ENCODE measurements around the gene COL1A1.

Gene COL1A1

DNA sequence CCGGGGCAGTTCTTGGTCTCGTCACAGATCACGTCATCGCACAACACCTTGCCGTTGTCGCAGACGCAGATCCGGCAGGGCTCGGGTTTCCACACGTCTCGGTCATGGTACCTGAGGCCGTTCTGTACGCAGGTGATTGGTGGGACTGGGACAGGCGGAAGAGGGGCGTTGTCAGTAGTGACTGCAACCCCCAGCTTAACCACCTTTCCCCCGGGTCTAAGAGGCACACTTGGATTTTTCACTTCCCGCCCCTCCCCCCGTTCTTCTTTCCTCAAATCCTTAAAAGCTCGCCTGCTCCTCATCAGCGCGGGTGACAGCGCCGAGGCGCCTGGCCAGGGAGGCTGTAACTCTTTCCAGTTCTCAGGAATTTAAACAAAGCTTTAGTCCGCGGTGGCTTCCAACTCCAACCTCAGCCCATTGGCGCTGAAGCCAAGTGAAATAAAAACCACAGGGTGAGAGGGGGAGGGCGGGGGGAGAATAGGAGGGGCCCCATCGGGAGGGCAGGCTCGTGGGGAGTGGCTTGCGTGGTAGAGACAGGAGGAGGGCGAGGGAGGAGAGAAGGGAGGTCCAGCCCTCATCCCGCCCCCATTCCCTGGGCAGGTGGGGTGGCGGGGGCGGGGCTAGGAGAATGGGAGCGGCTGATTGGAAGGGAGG lies 1.5 kb downstream of the COL1A1 start:
- peak; percentile 91 for DNase-seq (ENCODE audit: low spot score)

DNA sequence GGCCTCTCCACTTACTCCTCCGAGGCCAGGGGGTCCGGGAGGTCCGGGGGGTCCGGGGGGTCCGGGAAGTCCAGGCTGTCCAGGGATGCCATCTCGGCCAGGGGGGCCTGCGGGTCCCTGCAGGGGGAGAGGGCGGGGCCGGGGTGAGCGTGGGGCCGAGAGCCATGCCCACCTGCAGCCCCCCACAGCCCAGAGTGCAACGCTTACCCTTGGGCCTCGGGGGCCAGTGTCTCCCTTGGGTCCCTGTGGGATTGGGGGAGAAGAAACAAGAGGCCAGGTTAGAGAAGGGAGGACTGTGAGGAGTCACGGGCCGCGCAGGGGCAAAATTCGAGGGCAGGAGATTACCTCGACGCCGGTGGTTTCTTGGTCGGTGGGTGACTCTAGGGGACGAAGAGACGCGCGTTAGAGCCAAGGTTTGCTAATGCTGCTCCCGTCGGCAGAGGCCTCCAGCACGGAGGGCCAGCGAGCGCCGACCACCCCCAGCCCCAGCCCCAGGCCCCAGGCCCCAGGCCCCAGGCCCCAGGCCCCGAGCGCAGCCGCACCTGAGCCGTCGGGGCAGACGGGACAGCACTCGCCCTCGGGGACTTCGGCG lies 2.1 kb downstream of the COL1A1 start:
- no peak for DNase-seq (ENCODE audit: low spot score)

DNA sequence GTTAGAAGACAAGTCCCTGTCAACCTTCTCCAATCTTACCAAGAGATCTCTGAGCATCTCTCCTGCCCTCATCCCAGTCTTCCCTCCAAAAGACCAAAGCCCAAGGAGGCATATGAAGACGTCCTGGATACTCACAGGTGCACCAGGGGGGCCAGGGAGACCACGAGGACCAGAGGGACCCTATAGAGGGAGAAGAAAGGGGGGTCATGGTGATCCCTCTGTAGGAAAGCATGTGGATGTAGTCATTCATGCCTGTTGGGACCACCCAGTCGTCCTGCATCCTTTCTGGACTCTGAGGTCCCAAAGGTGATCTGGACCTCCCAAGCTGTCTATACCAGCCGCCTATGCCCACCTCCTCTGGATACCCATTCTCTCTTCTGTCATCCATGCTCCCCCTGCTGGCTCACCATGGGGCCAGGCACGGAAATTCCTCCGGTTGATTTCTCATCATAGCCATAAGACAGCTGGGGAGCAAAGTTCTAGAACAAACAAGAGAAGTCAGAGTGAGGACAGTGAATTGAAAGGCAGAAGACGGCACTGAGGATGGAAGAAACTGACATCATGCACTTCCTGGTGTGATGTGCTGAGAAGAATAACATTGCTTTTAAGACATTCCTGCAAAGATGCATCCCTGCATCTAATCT lies 3.3 kb downstream of the COL1A1 start:
- DNase-seq (ENCODE audit: low spot score) = no peak

DNA sequence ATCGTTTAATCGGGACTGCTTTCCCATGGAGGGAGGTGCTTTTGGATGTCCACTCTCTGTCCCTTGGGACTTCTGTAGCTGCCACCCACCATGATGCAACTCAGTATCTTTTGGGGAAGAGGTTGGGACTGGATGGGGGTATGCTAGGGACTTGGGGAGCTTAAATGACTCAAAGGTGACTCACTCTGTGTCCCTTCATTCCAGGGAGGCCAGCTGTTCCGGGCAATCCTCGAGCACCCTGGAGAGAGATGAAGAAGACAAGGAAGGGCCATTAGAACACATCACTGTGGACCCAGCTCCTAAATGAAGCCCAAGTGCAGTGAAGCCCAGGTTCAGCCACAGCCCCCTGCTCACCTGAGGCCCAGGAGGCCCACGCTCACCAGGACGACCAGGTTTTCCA lies 4.6 kb downstream of the COL1A1 start:
- no peak for DNase-seq (ENCODE audit: low spot score)

- DNase-seq (ENCODE audit: low spot score) = no peak
Observed at GRCh38 chr17:50196036-50196435, 5.4 kb downstream of the COL1A1 start.

DNA sequence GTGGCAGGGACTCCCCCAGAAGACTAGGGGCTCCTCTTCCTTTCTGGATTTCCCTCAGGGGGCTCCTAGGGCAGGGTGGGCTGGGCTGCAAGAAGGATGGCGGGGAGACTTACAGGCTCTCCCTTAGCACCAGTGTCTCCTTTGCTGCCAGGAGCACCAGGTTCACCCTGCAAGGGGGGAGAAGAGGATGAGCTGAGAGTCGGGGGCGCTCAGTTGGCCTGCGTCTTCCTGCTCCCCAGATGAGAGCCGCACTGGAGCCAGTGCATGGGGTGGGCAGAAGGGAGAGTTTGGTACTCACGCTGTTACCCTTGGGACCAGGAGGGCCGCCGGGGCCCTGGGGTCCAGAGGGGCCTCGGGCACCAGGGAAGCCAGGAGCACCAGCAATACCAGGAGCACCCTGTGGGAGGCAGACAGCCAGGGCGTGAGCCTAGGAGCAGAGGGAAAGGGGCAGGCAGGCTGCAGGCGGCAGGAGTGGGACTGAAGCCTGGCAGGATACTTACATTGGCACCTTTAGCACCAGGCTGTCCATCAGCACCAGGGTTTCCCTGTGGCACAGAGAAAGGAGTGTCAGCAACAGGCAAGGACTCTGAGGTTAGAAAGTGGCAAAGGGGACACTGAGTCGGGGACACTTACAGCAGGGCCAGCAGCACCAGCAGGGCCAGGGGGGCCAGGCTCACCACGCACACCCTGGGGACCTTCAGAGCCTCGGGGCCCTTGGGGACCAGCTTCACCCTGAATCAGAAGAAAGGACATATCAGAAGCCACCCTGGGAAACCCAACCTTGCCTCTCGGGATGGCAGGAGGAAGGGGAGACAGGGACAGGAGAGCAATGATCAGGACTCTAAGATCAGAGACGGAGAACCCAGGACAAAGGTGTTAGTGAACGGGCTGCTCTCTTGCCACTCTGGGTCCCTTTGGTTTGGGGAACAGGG lies 6.2 kb downstream of the COL1A1 start:
- no peak for DNase-seq (ENCODE audit: low spot score)

GRCh38 chr17:50194140-50194933 lies 7.1 kb downstream of the COL1A1 start:
- no peak for DNase-seq (ENCODE audit: low spot score)

DNA sequence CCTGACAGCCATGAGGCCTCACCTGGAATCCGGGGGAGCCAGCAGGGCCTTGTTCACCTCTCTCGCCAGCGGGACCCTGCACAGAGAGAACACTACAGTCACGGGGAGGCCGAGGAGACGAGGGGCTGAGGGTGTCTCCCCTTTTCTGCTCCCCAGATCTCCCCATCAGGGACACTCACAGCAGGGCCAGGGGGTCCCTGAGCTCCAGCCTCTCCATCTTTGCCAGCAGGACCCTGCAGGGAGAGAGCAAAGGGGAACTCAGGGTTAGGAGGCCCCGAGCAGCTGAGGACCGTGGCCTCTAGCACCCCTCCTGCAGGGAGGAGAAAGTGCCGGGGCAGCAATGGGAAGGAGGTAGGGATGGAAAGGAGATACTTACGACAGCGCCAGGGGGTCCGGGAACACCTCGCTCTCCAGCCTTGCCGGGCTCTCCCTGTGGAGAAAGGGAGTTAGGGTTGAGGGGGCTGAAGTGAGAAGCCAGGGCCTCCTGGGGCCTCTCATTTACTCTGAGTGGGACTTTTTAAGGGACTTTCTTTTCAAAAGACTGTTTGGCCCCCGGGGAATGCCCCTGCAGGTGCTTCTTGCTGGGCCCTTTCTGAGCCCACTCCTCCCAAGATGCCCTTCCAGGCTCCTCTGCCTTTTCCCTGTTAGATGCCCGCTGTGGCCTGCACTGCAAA lies 8.7 kb downstream of the COL1A1 start:
- DNase-seq (ENCODE audit: low spot score) = no peak

DNA sequence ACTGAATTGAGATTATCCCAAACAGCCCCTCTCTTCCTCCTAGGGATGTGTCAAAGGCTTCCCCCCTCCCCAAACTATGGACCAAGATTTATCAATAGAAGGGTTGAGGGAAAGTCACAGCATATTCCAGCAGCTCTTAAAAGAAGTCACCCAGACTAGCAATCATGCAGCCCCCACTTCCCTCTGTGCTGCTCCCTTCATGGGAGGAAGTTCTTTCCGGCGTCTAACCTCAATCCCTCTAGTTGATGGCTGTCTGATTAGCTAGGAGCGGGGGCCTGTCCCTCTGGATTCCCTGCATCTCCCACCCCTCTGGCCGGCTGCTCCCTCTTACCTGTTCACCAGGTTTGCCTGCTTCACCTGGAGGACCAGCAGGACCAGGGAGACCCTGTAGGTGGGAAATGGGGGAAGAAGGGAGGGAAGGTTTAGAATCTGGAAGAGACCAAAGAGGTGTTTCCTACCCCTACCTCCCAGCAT lies 9.2 kb downstream of the COL1A1 start:
- no peak for DNase-seq (ENCODE audit: low spot score)

- no peak for DNase-seq (ENCODE audit: low spot score)
Observed at GRCh38 chr17:50191359-50192143, 9.9 kb downstream of the COL1A1 start.

DNA sequence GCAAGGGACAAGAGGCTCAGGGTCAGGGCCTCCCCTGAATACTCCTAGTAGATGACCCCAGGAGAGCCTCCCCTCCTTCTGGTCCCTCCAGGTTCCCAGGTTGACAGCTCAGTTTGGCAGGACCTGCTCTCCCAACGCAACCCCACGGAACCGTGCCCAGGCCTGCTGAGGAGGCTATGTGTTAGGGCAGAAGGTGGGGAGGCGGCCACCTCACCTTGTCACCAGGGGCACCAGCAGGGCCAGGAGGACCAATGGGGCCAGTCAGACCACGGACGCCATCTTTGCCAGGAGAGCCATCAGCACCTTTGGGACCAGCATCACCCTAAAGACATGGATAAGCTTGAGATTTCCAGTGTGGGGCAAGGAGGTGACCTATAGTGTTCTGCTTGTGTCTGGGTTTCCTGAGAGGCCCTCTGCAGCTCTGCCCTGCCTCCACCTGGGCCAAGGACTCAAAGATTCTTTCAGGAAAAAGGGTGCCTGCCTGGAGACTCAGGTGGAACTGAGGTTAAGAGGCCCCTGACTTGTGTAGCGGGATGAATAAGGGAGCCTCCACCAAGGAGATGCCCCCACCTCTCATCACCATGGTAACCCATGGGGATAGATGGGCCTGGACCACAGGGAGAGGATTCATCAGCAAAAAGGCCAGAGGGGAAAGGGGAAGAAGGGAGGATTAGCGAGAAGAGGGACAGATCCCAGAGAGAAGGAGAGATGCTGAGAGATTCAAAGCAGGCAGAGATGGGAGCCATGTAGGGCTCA lies 10.7 kb downstream of the COL1A1 start:
- no peak for DNase-seq (ENCODE audit: low spot score)

GRCh38 chr17:50190293-50190602 lies 11.2 kb downstream of the COL1A1 start:
- no peak for DNase-seq (ENCODE audit: low spot score)

- no peak for DNase-seq (ENCODE audit: low spot score)
Observed at GRCh38 chr17:50189550-50190292, 11.7 kb downstream of the COL1A1 start.

DNA sequence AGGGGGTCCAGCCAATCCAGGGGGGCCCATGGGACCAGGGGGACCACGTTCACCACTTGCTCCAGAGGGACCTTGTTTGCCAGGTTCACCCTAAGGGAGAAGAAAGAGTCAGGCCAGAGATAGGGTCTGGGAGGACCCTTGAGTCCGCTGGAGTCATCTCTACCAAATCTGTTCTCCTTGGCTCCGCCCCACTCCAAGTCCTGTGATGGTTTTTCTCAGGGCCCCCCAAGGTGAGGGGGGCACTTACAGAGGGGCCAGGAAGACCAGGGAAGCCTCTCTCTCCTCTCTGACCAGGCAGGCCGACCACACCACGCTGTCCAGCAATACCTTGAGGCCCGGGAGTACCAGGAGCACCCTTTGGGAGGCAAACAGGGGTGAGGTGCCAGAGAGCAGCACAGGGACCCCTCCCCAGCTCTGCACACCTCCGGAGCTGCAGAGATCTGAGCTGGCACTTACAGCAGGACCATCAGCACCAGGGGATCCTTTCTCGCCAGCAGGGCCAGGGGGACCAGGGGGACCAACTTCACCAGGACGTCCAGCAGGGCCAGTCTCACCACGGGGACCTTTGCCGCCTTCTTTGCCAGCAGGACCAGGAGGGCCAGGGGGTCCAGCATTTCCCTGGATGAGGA lies 12.4 kb downstream of the COL1A1 start:
- DNase-seq (ENCODE audit: low spot score) = no peak

DNA sequence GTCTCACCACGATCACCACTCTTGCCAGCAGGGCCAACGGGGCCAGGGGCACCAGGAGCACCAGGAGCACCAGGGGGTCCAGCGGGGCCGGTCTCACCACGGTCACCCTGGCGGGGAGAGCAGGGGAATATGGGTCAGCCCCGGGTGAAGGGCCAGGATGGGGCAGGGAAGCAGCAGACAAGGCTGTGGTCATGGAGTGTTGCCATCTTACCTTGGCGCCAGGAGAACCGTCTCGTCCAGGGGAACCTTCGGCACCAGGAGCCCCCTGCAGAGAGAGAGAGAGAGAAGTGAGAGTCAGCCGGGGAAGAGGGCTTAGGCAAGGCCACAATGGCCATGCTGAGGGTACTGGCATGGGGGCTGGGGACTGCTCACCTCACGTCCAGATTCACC lies 12.9 kb downstream of the COL1A1 start:
- DNase-seq (ENCODE audit: low spot score) = no peak

DNA sequence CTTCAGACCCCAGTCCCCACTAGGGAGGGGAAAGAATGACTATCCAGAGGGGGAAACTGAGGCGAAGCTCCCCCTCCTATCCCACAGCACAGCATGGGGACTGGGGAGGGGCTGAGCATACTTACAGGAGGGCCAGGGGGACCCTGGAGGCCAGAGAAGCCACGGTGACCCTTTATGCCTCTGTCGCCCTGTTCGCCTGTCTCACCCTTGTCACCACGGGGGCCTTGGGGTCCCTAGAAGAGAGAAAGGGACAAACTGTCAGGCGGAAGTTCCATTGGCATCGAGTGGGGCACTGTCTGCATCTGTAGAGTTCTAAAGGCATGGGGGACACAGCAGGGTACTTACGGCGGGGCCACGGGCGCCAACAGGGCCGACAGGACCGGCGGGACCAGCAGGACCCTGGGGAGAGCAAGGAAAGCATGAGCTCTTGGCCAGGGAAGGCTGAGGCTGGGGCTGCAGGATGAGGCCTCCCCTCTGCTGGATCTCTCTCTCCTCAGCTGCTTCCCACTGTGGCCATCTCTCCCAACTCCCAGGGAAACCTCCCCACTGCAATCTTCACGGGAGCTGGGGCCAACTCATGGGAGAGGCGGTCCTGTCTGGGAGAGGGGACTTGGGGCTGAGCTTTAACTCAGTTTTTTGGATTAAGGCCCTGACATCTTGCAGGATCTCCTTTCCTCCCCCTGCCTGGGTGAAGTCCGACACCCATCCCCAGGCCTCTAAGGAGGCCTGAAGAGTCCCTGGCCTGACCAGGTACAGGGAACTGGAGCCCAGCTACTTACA lies 13.5 kb downstream of the COL1A1 start:
- DNase-seq (ENCODE audit: low spot score) = no peak

GRCh38 chr17:50187394-50187725 lies 14.1 kb downstream of the COL1A1 start:
- no peak for DNase-seq (ENCODE audit: low spot score)

Measured in AG08396 (cell line).